Astrocyte (in vitro differentiated cells and primary cell): ENCODE results near the gene SLC22A13.

Experiments used
- EZH2 ChIP-seq: IDR thresholded peaks from 2 replicates; pipeline ENCODE4 v1.6.1; 2012; ENCODE audit warnings: mild to moderate bottlenecking, low read length, inconsistent platforms; ENCODE audit not compliant: insufficient read depth
- TF ChIP-seq, protein P1 (sequence below): IDR thresholded peaks from 2 replicates; pipeline ENCODE4 v1.5.1; 2011; ENCODE audit warnings: low read depth, mild to moderate bottlenecking, inconsistent platforms, low read length, moderate library complexity; ENCODE audit not compliant: insufficient read depth

DNA sequence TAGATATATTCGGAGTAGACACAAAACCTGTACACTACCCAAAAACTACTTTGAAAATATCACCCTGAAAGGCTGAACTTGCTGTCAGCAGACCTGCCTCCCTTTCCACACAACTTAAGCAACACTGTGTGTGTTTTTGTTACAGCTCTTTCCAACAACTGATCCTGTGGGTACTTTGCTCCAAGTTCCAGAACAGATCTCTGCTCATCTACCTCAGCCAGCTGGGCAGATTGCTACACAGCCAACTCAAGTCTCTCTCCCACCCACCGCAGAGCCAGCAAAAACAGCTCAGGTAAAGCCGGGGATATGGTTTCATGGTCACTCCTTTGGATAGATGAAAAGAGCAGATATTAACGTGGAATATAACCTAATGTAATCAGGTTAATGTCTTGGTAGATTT lies 19.7 kb upstream of the SLC22A13 start:
- TF ChIP-seq, protein P1, sequence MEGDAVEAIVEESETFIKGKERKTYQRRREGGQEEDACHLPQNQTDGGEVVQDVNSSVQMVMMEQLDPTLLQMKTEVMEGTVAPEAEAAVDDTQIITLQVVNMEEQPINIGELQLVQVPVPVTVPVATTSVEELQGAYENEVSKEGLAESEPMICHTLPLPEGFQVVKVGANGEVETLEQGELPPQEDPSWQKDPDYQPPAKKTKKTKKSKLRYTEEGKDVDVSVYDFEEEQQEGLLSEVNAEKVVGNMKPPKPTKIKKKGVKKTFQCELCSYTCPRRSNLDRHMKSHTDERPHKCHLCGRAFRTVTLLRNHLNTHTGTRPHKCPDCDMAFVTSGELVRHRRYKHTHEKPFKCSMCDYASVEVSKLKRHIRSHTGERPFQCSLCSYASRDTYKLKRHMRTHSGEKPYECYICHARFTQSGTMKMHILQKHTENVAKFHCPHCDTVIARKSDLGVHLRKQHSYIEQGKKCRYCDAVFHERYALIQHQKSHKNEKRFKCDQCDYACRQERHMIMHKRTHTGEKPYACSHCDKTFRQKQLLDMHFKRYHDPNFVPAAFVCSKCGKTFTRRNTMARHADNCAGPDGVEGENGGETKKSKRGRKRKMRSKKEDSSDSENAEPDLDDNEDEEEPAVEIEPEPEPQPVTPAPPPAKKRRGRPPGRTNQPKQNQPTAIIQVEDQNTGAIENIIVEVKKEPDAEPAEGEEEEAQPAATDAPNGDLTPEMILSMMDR = no peak
- no peak for TF ChIP-seq EZH2
